B cell (primary cell): ENCODE data around the gene SORL1-AS1.

Experiments used
- ATAC-seq: fragments of 200-7000 bp; cut with Tn5 transposase; one replicate; pipeline ENCODE4 v1.10.0; 2021; ENCODE audit warnings: low read depth, mild to moderate bottlenecking, moderate number of reproducible peaks, moderate library complexity
- CTCF ChIA-PET: fragments of 350-600 bp; sonication (Branson Sonifier 250); formaldehyde crosslinking; loops from one replicate; lab custom pipeline; 2021; ENCODE audit warnings: antibody characterized with exemption, inconsistent platforms; lab: Charles Lee
- POLR2A ChIA-PET: fragments of 350-600 bp; sonication (Branson Sonifier 250); formaldehyde crosslinking; loops from one replicate; lab custom pipeline; 2021; ENCODE audit warnings: antibody characterized with exemption; lab: Charles Lee
- DNase-seq: peaks from one replicate; pipeline ENCODE4 v3.0.0; 2013
- H2AFZ ChIP-seq: 2 replicates; pipeline ENCODE4 v1.6.1; 2012; ENCODE audit warnings: mild to moderate bottlenecking, low read depth, low read length; ENCODE audit not compliant: insufficient read depth, poor library complexity, severe bottlenecking
- H3K27ac ChIP-seq, 2 donors: 1 replicate in 1 of 2; 2 replicates in 1 of 2; pipeline ENCODE4 v1.5.1; 2012 to 2013; ENCODE audit warnings: low read length in 2 of 2, mild to moderate bottlenecking in 2 of 2, moderate library complexity in 1 of 2
- H3K27me3 ChIP-seq, 4 experiments: fragments of 200-600 bp in 1 of 4; sonication (generic) in 1 of 4; replicated peaks in 1 of 4; 1 replicate in 2 of 4; 2 replicates in 2 of 4; pipeline versions ENCODE4 v1.6.1 to v1.7.0; 2013 to 2016; ENCODE audit warnings: low read length in 3 of 4, mild to moderate bottlenecking in 2 of 4, mixed read lengths in 1 of 4, moderate library complexity in 1 of 4; ENCODE audit not compliant: insufficient read depth in 4 of 4, control insufficient read depth in 3 of 4; ENCODE audit errors: control extremely low read depth in 1 of 4
- H3K36me3 ChIP-seq, 2 experiments: replicated peaks in 1 of 2; 1 replicate in 1 of 2; 2 replicates in 1 of 2; pipeline versions ENCODE4 v1.6.1 to v1.7.1; 2013; ENCODE audit warnings: low read length in 1 of 2; ENCODE audit not compliant: insufficient read depth in 2 of 2, control insufficient read depth in 1 of 2; ENCODE audit errors: control extremely low read depth in 1 of 2, extremely low read depth in 1 of 2
- H3K4me1 ChIP-seq, 2 donors: fragments of 200-600 bp in 1 of 2; sonication (generic) in 1 of 2; 1 replicate in 1 of 2; 2 replicates in 1 of 2; pipeline versions ENCODE4 v1.5.1 to v1.6.1; 2013 to 2017; ENCODE audit warnings: low read length in 2 of 2; ENCODE audit not compliant: control insufficient read depth in 2 of 2, insufficient read depth in 2 of 2
- H3K4me2 ChIP-seq: replicated peaks from 2 replicates; pipeline ENCODE3; 2012; ENCODE audit warnings: mild to moderate bottlenecking, low read depth, low read length; ENCODE audit not compliant: poor library complexity, severe bottlenecking
- H3K4me3 ChIP-seq, 5 experiments: fragments of 200-600 bp in 1 of 5; sonication (generic) in 1 of 5; 1 replicate in 3 of 5; 2 replicates in 2 of 5; pipeline versions ENCODE4 v1.5.1 to v1.7.0; 2011 to 2016; ENCODE audit warnings: low read length in 4 of 5, mild to moderate bottlenecking in 4 of 5, low read depth in 2 of 5, control low read depth in 1 of 5, moderate library complexity in 1 of 5; ENCODE audit not compliant: insufficient read depth in 1 of 5; ENCODE audit errors: control extremely low read depth in 1 of 5, extremely low read depth in 1 of 5
- H3K79me2 ChIP-seq: fragments of 200-600 bp; sonication (generic); one replicate; pipeline ENCODE4 v1.6.0; 2016; ENCODE audit warnings: low read length; ENCODE audit not compliant: control insufficient read depth, insufficient read depth
- H3K9ac ChIP-seq: fragments of 200-600 bp; sonication (generic); 2 replicates; pipeline ENCODE4 v1.6.1; 2017; ENCODE audit warnings: mild to moderate bottlenecking, low read length, moderate library complexity
- H3K9me3 ChIP-seq, 3 donors: one replicate each; pipeline versions ENCODE4 v1.6.1 to v1.7.1; 2013; ENCODE audit warnings: low read length in 2 of 3; ENCODE audit not compliant: control insufficient read depth in 2 of 3, insufficient read depth in 1 of 3; ENCODE audit errors: control extremely low read depth in 1 of 3
- H4K20me1 ChIP-seq: 2 replicates; pipeline ENCODE4 v1.6.0; 2012; ENCODE audit warnings: mild to moderate bottlenecking, low read length; ENCODE audit not compliant: insufficient read depth, control insufficient read depth, poor library complexity, severe bottlenecking
- H3K27ac Mint-ChIP-seq: one replicate; pipeline ENCODE4 v1.8.0; 2021; ENCODE audit warnings: mixed read lengths
- H3K27me3 Mint-ChIP-seq: one replicate; pipeline ENCODE4 v1.8.0; 2021; ENCODE audit warnings: mixed read lengths
- H3K4me1 Mint-ChIP-seq: one replicate; pipeline ENCODE4 v1.8.0; 2021; ENCODE audit warnings: mixed read lengths
- H3K4me3 Mint-ChIP-seq: one replicate; pipeline ENCODE4 v1.8.0; 2021; ENCODE audit warnings: mixed read lengths
- H3K9me3 Mint-ChIP-seq: one replicate; pipeline ENCODE4 v1.8.0; 2022; ENCODE audit warnings: mixed read lengths; ENCODE audit not compliant: insufficient read depth
- CTCF ChIP-seq: fragments of 200-600 bp; IDR thresholded peaks from one replicate; pipeline ENCODE4 v1.8.0; 2022; ENCODE audit warnings: antibody characterized with exemption, mild to moderate bottlenecking
- EZH2 ChIP-seq: IDR thresholded peaks from 2 replicates; pipeline ENCODE4 v1.6.1; 2012; ENCODE audit warnings: borderline replicate concordance, low read depth, mild to moderate bottlenecking, moderate library complexity, low read length; ENCODE audit not compliant: insufficient read depth, poor library complexity, severe bottlenecking
- WGBS: methylation state at CpG from one replicate; pipeline ENCODE4 v1.1.5; 2013; ENCODE audit warnings: missing lambda C conversion rate; ENCODE audit not compliant: insufficient coverage; 5-methylcytosine and 5-hydroxymethylcytosine counted together
- intact Hi-C: fragments of 100-400 bp; cut with micrococcal nuclease; formaldehyde crosslinking; loops from one replicate; pipeline ENCODE4 v1.10.0; 2022

Gene SORL1-AS1

DNA sequence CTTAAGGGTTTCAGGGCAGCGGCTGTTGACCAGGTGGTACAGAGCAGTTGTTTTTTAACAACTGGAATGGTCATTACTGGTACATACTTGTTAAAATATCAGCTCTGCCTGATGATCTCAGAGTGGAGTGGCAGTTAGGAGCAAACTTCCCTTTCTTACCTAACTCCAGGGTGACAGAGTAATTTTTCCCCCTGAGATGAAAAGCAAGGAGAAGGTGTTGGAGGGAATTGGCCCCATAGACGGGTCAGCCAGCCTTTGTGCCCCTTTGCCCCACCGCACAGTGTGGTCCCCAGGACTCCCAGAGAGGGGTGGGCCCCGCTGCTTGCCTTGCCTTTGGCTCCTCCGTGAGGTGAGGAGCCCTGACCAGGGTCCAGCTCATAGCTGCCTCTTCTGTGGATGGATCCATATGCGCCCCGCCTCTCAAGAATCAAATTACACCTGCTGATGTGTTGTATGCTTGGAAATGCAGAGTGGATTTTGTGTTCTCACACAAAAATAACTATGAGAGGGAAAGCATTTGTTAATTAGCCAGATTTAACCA lies 27.0 kb upstream of the SORL1-AS1 start:
- POLR2A ChIA-PET = interaction anchor here (0.6 kb wide), 1 partner anchor 137 kb away, joined by 4 read pairs; no protein-coding TSS in a partner anchor

More for the DNA sequence above, 27.0 kb upstream of the SORL1-AS1 start:
- CTCF ChIA-PET = interaction anchor here (1.2 kb wide), 1 partner anchor 14 kb away, joined by 3 read pairs; no protein-coding TSS in a partner anchor
- ATAC-seq (no peak), DNase-seq (no peak)
- Mint-ChIP-seq H3K4me3 (no peak overlapping the region), H3K4me1 (peaks cover 61% of the 10 kb centered on the region), H3K9me3 (no peaks in the 10 kb centered on the region), H3K27me3 (no peaks in the 10 kb centered on the region), H3K27ac (no peak overlapping the region)
- Histone ChIP-seq H3K79me2 (peaks cover 25% of the 10 kb centered on the region), H2AFZ (no peak overlapping the region), H3K4me3 (no peak overlapping the region), H3K4me2 (peak overlapping the region; percentile 54), H3K27ac (no peak overlapping the region), H3K4me1 (peaks cover 44 to 50% of the 10 kb centered on the region in 2 donors), H4K20me1 (no peaks in the 10 kb centered on the region), H3K9ac (no peak overlapping the region), H3K9me3 (no peaks in the 10 kb centered on the region), H3K36me3 (peaks cover 0 to 16% of the 10 kb centered on the region in 2 experiments), H3K27me3 (no peaks in the 10 kb centered on the region)
- TF ChIP-seq CTCF = no peak
- TF ChIP-seq EZH2 = no peak
- intact Hi-C loops = no loop called here
- 88% methylated on average over 4 of the region's 7 CpGs for whole genome bisulfite sequencing
